Activated naive CD8-positive, alpha-beta T cell treated with anti-CD3 and anti-CD28 coated beads, Interleukin-2, amount 10 ng/mL, durations not matched to agents 7 days and 5 days (primary cell): ENCODE data around the gene MRGPRD. TPM values are rescaled to one million over a fixed set of nuclear protein-coding genes. Genes with fewer than 3 reads are reported as not detected.
A peak's percentile ranks its signal among the peaks of the same experiment; 100 is the strongest.

Experiments used
- ATAC-seq: fragments of 150-1000 bp; cut with Tn5 transposase; one replicate; pipeline ENCODE4 v1.10.0; 2021; ENCODE audit warnings: low read depth, moderate library complexity
- POLR2A ChIA-PET: fragments of 350-600 bp; sonication (Branson Sonifier 250); formaldehyde crosslinking; loops from one replicate; lab custom pipeline; 2021; ENCODE audit warnings: antibody characterized with exemption; lab: Charles Lee
- DNase-seq: peaks from one replicate; pipeline ENCODE4 v3.0.0; 2021
- H3K27ac Mint-ChIP-seq: one replicate; pipeline ENCODE4 v1.8.0; 2022; ENCODE audit warnings: mild to moderate bottlenecking, mixed read lengths
- H3K27me3 Mint-ChIP-seq: one replicate; pipeline ENCODE4 v1.8.0; 2022; ENCODE audit warnings: mild to moderate bottlenecking, moderate library complexity, mixed read lengths
- H3K36me3 Mint-ChIP-seq: one replicate; pipeline ENCODE4 v1.8.0; 2021; ENCODE audit warnings: mild to moderate bottlenecking, mixed read lengths
- H3K4me1 Mint-ChIP-seq: one replicate; pipeline ENCODE4 v1.8.0; 2021; ENCODE audit warnings: mixed read lengths
- H3K4me3 Mint-ChIP-seq: one replicate; pipeline ENCODE4 v1.8.0; 2022; ENCODE audit warnings: mild to moderate bottlenecking, moderate library complexity, mixed read lengths
- H3K9me3 Mint-ChIP-seq: one replicate; pipeline ENCODE4 v1.8.0; 2021; ENCODE audit warnings: mixed read lengths
- total RNA-seq, 2 experiments: library from RNA; stranded (reverse); gene quantifications; one replicate each; pipeline ENCODE4 v1.2.3, GENCODE V29; 2021

MRGPRD gene
- total RNA-seq, 2 experiments from 2014 or later: not detected

DNA sequence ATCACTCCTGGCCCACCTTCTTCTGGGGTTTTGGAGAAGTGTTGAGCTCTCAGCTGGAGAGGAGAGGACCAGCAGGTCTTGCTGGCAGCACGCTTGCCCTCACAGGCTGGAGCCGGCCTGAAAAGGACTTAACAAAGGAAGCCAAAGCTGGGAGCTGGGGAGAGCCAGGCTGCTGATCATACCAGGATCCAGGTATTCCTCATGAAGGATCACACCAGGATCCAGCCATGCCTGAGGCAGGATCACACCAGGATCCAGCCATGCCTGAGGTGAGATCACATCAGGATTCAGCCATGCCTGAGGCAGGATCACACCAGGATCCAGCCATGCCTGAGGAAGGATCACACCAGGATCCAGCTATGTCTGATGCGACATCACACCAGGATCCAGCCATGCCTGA, 17.0 kb downstream of the MRGPRD start:
- Mint-ChIP-seq H3K27ac (no peak overlapping the region), H3K36me3 (peaks cover 3% of the 10 kb centered on the region), H3K9me3 (no peaks in the 10 kb centered on the region), H3K27me3 (no peaks in the 10 kb centered on the region), H3K4me3 (no peak overlapping the region), H3K4me1 (peaks cover 8% of the 10 kb centered on the region)
- POLR2A ChIA-PET: no interaction called here
- no peak for DNase-seq
- no peak for ATAC-seq

DNA sequence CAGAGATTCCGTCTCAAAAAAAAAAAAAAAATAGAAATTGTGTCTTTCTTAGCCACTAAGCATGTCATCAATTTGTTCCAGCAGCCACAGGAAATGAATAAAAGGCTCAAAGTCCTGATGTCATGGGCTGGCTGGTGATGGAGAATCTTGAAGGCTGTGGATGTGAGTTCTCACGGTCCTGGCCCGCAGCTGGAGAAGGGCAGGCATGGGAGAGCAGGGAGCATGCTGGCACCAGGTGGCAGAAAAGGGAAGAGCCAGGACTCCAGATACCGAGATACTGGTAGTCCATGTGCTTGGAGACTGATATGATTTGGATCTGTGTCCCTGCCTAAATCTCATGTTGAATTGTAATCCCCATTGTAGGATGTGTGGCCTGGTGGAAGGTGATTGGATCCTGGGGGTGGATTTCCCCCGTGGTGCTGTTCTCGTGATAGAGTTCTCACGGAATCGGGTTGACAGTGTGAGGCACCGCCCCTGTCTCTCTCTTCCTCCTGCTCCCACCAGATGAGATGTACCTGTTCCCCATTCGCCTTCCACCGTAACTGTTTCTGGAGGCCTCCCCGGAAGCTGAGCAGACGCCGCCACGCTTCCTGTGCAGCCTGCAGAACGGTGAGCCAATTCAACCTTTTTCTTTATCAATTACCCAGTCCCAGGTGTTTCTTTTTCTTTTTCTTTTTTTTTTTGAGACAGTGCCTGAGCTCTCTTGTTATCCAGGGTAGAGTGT, 18.1 kb downstream of the MRGPRD start:
- ATAC-seq (peak; percentile 63), DNase-seq (no peak)
- Mint-ChIP-seq H3K4me1 (peaks cover 8% of the 10 kb centered on the region), H3K36me3 (peaks cover 3% of the 10 kb centered on the region), H3K4me3 (peak overlapping the region; percentile 41), H3K27me3 (no peaks in the 10 kb centered on the region), H3K9me3 (no peaks in the 10 kb centered on the region), H3K27ac (peak overlapping the region; percentile 67)
- POLR2A ChIA-PET: interaction anchor here (1.5 kb wide), 1 partner anchor 86 kb away, joined by 3 read pairs; the partner anchor contains the start of gene TPCN2

DNA sequence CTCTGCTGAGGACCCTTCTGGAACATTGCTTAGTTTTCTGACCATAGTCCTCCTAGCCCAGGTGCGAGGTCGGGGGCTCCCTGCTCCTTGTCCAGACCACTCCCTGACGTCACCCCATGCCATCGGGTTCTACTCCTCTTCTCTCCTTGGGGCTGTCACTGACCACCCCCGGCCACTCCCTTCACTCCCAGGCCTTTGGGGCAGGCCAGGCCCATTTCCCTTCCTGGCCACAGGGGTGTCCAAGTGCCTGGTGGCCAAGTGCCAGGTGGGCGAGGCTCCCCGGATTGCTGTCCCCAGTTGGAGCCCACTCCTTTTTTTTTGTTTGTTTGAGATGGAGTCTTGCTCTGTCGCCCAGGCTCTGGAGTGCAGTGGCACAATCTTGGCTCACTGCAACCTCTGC, 19.5 kb downstream of the MRGPRD start:
- no peak overlapping the region for H3K27ac Mint-ChIP-seq
- H3K4me3 Mint-ChIP-seq: no peak overlapping the region
- no peaks in the 10 kb centered on the region for H3K27me3 Mint-ChIP-seq
- no peak for ATAC-seq
- H3K36me3 Mint-ChIP-seq: peaks cover 3% of the 10 kb centered on the region
- H3K4me1 Mint-ChIP-seq: peaks cover 8% of the 10 kb centered on the region
- no peaks in the 10 kb centered on the region for H3K9me3 Mint-ChIP-seq
- POLR2A ChIA-PET: no interaction called here
- no peak for DNase-seq

DNA sequence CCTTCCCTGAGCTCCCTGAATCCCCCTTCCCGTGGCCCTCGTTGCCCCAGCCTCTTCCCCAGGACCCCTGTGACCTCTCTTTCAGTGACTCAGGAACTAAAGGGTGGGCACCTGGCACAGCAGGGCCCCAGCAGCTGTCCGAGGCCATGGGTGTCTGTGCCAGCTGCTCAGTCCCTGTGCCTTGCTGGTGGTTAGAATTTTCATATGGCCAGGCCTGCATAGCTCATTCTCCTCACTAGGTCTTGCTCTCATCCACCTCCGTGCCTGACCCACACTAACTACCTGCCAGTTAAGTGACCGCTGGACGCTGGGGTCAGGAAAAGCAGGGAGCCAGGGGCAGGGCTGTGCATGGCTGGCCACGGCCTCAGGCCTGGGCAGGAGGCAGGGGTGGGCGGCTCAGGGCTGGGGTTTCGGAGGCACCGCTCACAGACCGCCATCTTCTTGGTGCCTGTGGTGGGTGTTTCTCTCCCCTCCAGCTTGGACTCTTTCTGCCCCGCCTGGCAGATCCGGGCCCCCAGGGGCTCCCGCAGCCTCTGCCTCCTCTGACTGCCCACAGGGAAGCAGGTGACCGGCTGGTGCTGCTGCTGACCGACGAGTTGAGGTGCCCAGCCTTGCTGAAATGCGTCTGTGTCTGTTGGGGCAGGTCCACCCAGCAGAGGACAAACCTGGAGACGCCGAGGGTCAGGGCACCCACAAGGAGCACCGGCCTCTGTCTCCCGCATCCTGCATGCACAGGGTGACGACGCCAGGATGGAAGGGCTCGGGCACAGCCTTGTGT, 20.3 kb downstream of the MRGPRD start:
- POLR2A ChIA-PET: no interaction called here
- no peak for DNase-seq
- H3K9me3 Mint-ChIP-seq: no peaks in the 10 kb centered on the region
- no peak overlapping the region for H3K27ac Mint-ChIP-seq
- no peak overlapping the region for H3K4me3 Mint-ChIP-seq
- no peaks in the 10 kb centered on the region for H3K27me3 Mint-ChIP-seq
- ATAC-seq: no peak
- H3K36me3 Mint-ChIP-seq: peaks cover 3% of the 10 kb centered on the region
- H3K4me1 Mint-ChIP-seq: peaks cover 7% of the 10 kb centered on the region

DNA sequence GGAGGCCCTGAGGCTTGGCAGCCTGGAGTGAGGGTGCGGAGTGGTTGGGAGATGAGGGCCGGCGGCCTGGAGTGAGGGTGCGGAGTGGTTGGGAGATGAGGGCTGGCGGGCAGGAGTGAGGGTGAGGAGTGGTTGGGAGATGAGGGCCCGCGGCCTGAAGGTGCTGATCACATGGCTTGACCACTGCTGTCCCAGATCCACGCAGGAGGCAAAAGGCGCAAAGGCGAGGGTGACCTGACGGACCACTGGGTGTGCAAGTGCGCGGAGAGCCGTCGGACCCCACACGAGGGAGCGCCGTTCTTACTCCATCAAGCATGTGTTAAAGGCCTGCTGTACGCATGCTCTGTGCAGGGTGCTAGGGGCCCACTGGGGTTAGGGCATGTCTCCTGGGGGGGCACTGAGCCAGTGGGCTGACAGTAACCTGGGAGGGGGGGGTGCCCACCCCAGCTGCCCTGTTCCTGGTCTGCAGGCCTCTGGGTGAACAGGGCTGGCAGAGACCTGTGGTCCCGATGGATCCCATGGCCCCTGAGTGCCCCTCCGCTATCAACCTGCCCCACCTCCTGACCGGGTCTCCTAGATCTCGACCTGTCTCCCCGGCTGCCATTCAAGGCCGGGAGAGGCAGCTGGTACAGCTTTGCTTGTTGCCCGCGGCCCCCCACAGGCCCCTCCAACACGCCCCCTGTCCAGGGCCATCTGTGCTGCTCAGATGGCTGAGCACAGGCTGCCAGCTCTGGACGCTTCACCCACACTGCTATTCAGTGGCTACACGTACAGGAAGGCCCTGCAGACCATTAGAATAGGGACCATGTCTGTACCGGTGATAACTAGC, 21.1 kb downstream of the MRGPRD start:
- POLR2A ChIA-PET: no interaction called here
- H3K27ac Mint-ChIP-seq: no peak overlapping the region
- no peaks in the 10 kb centered on the region for H3K27me3 Mint-ChIP-seq
- no peak for DNase-seq
- H3K4me1 Mint-ChIP-seq: peaks cover 7% of the 10 kb centered on the region
- H3K9me3 Mint-ChIP-seq: no peaks in the 10 kb centered on the region
- peaks cover 3% of the 10 kb centered on the region for H3K36me3 Mint-ChIP-seq
- no peak overlapping the region for H3K4me3 Mint-ChIP-seq
- no peak for ATAC-seq

DNA sequence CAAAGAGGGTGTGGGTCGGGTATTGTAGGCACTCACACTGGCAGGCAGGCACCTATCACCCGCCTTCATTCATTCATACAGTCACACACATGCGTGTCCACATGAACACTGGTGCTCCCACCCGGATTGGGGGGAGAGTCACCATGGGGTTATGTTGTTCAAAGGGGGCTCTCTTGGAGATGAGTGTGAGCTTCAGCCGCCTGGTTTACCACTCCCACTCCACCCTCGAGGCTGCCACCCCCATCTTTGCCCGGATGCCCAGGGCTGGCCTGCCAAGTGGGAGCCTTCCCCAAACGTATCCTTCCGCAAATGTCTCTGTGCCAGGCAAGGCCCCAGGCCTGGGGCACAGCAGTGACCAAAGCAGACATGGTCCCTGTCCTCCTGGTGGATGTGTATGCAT, 22.6 kb downstream of the MRGPRD start:
- H3K9me3 Mint-ChIP-seq: no peaks in the 10 kb centered on the region
- H3K27me3 Mint-ChIP-seq: no peaks in the 10 kb centered on the region
- H3K27ac Mint-ChIP-seq: no peak overlapping the region
- POLR2A ChIA-PET: no interaction called here
- H3K36me3 Mint-ChIP-seq: peaks cover 3% of the 10 kb centered on the region
- DNase-seq (no peak), ATAC-seq (no peak)
- no peak overlapping the region for H3K4me3 Mint-ChIP-seq
- peaks cover 4% of the 10 kb centered on the region for H3K4me1 Mint-ChIP-seq

DNA sequence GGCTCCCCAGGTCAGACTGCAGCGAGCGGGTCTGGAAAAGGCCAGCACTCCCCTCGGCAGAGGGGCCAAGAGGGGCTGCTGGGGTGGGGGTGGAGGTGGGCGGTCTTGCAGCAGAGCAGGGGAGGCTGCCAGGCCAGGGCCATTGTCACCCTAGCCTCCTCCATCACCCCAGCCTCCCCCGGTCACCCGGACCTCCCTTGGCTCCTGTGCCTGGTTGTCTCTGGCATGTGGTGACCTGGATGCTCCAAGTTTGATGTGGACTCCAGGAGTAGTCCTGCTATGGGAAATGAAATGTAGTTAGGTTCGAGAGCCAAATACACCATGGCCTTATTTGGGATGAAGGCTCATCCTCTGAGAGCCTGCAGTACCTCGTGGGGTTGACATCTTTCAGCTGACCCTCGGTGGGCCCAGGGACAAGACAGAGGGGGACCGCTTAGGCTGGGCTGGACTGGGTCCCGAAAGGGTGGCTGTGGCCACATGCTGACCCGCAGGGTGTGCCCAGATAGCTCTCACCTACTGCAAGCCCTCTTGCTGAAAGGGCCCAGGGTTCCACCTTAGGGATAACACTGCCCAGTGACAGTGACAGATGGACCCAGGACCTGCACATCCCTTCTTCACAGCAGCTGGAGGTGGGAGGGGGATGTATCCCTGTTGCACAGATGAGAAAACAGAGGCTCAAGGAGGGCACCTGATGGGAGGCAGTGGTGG, 24.1 kb downstream of the MRGPRD start:
- ATAC-seq (no peak), DNase-seq (no peak)
- no peaks in the 10 kb centered on the region for H3K4me1 Mint-ChIP-seq
- H3K27me3 Mint-ChIP-seq: no peaks in the 10 kb centered on the region
- no peak overlapping the region for H3K27ac Mint-ChIP-seq
- POLR2A ChIA-PET: no interaction called here
- H3K36me3 Mint-ChIP-seq: peaks cover under 1% of the 10 kb centered on the region
- no peaks in the 10 kb centered on the region for H3K9me3 Mint-ChIP-seq
- H3K4me3 Mint-ChIP-seq: no peak overlapping the region

DNA sequence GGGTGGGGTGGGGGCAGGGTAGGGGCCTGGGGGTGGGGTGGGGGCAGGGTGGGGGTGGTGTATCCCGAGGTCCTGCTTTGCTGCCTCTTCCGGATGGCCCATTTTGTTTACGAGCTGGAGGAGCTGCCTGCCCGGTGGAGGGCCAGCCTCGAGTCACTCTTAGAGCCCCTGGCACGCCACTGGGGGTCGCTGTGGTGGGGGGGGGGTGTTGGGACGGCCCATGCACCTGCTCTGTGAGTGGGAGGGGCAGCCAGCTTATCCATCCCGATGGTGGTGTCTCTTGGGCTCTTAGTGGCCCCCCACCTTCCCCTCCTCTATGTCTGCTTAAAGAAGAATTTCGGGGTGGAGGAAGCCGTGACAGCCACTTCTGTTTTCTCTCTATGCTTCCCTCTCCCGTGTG, 24.6 kb downstream of the MRGPRD start:
- H3K4me3 Mint-ChIP-seq: no peak overlapping the region
- ATAC-seq: no peak
- H3K36me3 Mint-ChIP-seq: no peaks in the 10 kb centered on the region
- POLR2A ChIA-PET: no interaction called here
- no peak overlapping the region for H3K27ac Mint-ChIP-seq
- DNase-seq: no peak
- H3K27me3 Mint-ChIP-seq: no peaks in the 10 kb centered on the region
- no peaks in the 10 kb centered on the region for H3K4me1 Mint-ChIP-seq
- no peaks in the 10 kb centered on the region for H3K9me3 Mint-ChIP-seq

DNA sequence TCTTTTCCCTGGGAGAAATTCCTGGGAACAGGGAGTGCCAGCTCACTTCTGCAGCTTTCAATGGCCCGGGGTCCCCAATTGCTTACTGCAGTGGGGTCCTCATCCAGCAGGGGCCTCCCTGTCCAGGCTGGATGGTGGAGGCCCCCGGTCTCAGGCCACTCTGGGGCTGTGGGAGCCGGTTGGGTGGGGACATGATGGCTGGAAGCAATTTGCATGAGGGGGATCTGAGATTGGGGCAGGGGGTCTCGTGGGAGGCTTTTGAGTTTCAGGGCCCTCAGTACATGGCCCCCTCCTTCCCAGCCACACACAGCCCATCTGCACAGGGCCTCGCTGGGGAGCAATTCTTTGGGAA, 25.2 kb downstream of the MRGPRD start:
- ATAC-seq (no peak), DNase-seq (no peak)
- Mint-ChIP-seq H3K27me3 (no peaks in the 10 kb centered on the region), H3K4me3 (peak overlapping the region; percentile 19), H3K27ac (no peak overlapping the region), H3K36me3 (no peaks in the 10 kb centered on the region), H3K9me3 (no peaks in the 10 kb centered on the region), H3K4me1 (no peaks in the 10 kb centered on the region)
- POLR2A ChIA-PET: no interaction called here

DNA sequence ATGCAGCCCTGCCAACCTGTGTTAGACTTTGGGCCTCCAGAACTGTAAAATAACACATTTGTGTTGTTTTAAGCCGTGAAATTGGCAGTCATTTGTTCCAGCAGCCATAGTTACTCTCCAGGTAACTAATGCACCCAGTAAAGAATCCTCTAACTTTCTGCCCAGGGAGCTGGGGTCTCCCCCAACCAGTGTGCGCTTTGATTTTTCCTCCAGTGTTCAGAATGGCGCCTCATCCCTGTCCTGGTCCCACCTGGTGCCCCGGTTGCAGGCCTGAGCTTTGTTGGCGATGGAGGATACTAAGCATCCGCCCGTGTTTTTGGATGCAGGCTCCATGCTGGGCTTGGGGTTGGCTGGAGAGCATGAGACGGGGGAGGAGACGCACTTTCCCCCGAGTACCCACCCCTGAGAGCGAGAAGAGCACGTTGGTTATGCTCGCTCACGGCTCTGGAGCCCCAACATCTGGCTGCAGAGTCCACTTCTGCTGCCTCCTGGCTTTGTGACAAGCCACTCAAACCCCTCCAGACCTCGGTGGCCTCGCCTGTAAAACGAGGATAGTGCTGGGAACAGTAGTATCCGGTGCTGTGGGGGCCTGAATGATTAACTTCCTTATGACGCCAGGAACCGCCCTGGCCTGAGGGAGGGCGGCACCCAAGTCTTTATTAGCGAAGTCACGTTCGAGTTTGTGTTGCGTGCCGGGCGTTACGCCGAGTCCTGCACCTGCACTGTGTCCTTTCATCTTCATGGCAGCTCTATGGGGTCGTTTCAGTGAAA, 25.8 kb downstream of the MRGPRD start:
- POLR2A ChIA-PET: no interaction called here
- DNase-seq: no peak
- H3K27me3 Mint-ChIP-seq: no peaks in the 10 kb centered on the region
- H3K9me3 Mint-ChIP-seq: no peaks in the 10 kb centered on the region
- ATAC-seq: no peak
- H3K4me1 Mint-ChIP-seq: no peaks in the 10 kb centered on the region
- no peak overlapping the region for H3K27ac Mint-ChIP-seq
- H3K4me3 Mint-ChIP-seq: peak overlapping the region; percentile 19
- H3K36me3 Mint-ChIP-seq: no peaks in the 10 kb centered on the region

DNA sequence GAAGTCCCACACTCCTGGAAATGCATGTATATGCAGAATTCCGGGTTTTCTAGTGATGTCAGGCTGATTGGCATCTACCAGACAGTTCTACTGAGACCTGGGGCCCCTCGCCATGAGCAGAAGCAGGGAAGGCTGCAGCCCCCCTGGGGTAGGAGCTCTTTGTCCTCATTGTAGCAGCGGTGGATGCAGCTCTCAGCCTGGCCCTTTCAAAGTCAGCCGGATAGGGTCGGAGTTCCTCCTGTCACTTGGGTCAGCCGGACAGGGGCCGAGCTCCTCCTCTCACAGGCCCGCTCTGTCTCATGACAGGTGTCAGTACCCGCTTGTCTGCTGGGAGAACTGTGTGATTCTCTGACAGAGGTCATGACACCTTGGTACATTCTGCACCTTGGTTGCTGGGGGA, 30.0 kb downstream of the MRGPRD start:
- H3K9me3 Mint-ChIP-seq: no peaks in the 10 kb centered on the region
- DNase-seq: no peak
- H3K27me3 Mint-ChIP-seq: no peaks in the 10 kb centered on the region
- no peaks in the 10 kb centered on the region for H3K4me1 Mint-ChIP-seq
- no peak for ATAC-seq
- no peaks in the 10 kb centered on the region for H3K36me3 Mint-ChIP-seq
- no peak overlapping the region for H3K27ac Mint-ChIP-seq
- no peak overlapping the region for H3K4me3 Mint-ChIP-seq
- POLR2A ChIA-PET: no interaction called here

DNA sequence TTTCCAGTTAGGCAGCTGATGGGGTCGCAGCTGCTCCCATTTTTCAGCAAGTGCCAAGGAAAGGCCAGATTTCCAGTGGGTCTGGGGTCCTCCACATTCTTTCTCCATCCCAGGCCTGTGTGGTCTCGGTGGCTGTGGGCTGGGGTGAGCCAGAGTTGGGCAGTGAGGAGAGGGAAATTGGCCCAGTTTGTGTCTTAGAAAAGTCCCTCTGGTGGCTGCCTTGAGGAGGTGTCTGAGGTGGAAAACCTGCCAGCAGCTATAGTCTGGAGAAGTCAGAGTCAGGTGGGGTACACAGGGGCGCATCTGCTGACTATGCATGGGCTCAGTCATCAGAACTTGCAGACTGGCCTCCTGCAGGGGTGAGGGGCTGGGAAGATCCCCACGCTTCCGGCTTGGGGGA, 30.5 kb downstream of the MRGPRD start:
- Mint-ChIP-seq H3K4me1 (no peaks in the 10 kb centered on the region), H3K9me3 (no peaks in the 10 kb centered on the region), H3K27me3 (no peaks in the 10 kb centered on the region), H3K27ac (no peak overlapping the region), H3K36me3 (no peaks in the 10 kb centered on the region), H3K4me3 (no peak overlapping the region)
- ATAC-seq (no peak), DNase-seq (no peak)
- POLR2A ChIA-PET: no interaction called here
